Adipocyte (in vitro differentiated cells): ENCODE data around the gene CCDC149.
A peak's percentile ranks its signal among the peaks of the same experiment; 100 is the strongest.

Experiments used
- DNase-seq: peaks from one replicate; pipeline ENCODE4 v3.0.0-alpha.2; 2015; ENCODE audit warnings: low read depth
- H3K27me3 ChIP-seq: replicated peaks from 2 replicates; pipeline ENCODE4 v1.7.0; 2013; ENCODE audit warnings: mild to moderate bottlenecking, low read length, moderate library complexity; ENCODE audit not compliant: control insufficient read depth, insufficient read depth
- H3K36me3 ChIP-seq: 2 replicates; pipeline ENCODE4 v1.7.0; 2013; ENCODE audit warnings: low read length, mild to moderate bottlenecking, moderate library complexity; ENCODE audit not compliant: control insufficient read depth, insufficient read depth, severe bottlenecking
- H3K4me1 ChIP-seq: 2 replicates; pipeline ENCODE4 v1.7.0; 2013; ENCODE audit warnings: mild to moderate bottlenecking, low read length, moderate library complexity; ENCODE audit not compliant: control insufficient read depth, insufficient read depth
- H3K4me3 ChIP-seq: 2 replicates; pipeline ENCODE4 v1.7.0; 2013; ENCODE audit warnings: mild to moderate bottlenecking, low read length, moderate library complexity
- H3K9ac ChIP-seq: 2 replicates; pipeline ENCODE4 v1.7.0; 2013; ENCODE audit warnings: mild to moderate bottlenecking, low read length, moderate library complexity
- H3K9me3 ChIP-seq: 2 replicates; pipeline ENCODE4 v1.7.0; 2013; ENCODE audit warnings: mild to moderate bottlenecking, low read length, moderate library complexity; ENCODE audit not compliant: control insufficient read depth

CCDC149 gene

GRCh38 chr4:24791043-24791442 lies 121.8 kb downstream of the CCDC149 start:
- Histone ChIP-seq H3K27me3 (no peaks in the 10 kb centered on the region), H3K4me1 (peaks cover 21% of the 10 kb centered on the region), H3K9ac (no peak overlapping the region), H3K36me3 (no peaks in the 10 kb centered on the region), H3K9me3 (peaks cover 4% of the 10 kb centered on the region), H3K4me3 (no peak overlapping the region)
- no peak for DNase-seq

DNA sequence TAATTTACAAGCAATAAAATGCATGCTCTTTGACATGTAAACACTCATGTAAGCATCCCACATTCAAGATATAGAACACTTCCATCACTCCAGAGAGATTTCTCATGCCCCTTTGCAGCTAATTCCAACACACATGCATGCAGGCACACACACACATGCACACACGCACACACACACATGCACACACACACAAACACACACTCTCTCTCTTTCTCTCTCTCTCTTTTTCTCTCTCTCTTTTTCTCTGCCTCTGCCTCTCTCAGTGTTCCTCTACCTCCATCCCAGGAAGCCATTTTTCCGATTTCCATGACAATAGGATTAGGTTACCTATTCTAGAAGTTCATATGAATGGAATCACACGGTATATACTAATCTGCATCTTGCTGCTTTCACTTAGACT lies 129.3 kb downstream of the CCDC149 start:
- H3K27me3 ChIP-seq = no peaks in the 10 kb centered on the region
- DNase-seq = no peak
- H3K9me3 ChIP-seq = peaks cover 4% of the 10 kb centered on the region
- H3K4me3 ChIP-seq = no peak overlapping the region
- peaks cover 20% of the 10 kb centered on the region for H3K4me1 ChIP-seq
- H3K36me3 ChIP-seq = no peaks in the 10 kb centered on the region
- no peak overlapping the region for H3K9ac ChIP-seq

DNA sequence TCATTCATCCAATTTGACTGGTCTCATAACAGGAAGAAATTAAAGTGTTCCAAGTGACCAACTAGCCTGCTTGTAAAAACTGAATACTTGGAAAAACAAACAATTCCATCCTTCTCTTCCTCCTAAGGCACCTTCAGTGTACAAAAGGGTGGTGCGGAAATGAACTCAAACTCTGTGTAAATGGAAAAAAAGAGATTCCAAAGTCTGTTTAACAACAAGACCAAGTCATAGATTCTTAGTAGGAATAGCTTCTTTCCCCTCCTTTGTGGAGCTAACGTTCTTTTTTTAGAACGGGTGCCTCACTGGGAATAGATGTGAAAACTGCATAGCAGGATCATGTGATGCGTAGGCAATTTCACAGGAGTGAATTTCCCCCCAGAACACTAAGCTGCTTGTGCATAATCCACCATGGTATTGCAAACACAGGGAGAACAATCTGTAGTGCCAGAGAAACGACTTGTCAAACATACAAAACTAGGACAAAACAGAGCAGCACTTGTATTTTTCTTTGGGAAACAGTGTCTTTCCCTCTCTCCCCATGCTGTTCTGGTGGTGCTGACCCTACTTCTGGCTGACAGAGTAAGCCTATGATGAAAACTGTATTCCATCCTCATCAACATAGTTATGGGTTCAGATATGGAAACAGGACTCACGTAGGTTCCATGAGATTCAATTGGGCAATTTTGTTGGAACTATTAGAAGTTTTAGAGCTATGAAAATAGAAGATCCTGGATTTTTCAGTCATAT lies 130.7 kb downstream of the CCDC149 start:
- H3K4me3 ChIP-seq = no peak overlapping the region
- H3K9ac ChIP-seq = no peak overlapping the region
- peaks cover 32% of the 10 kb centered on the region for H3K4me1 ChIP-seq
- no peaks in the 10 kb centered on the region for H3K36me3 ChIP-seq
- no peak for DNase-seq
- no peaks in the 10 kb centered on the region for H3K27me3 ChIP-seq
- peaks cover under 1% of the 10 kb centered on the region for H3K9me3 ChIP-seq

- Histone ChIP-seq H3K36me3 (no peaks in the 10 kb centered on the region), H3K27me3 (no peaks in the 10 kb centered on the region), H3K9ac (no peak overlapping the region), H3K4me3 (no peak overlapping the region), H3K9me3 (no peaks in the 10 kb centered on the region), H3K4me1 (peaks cover 34% of the 10 kb centered on the region)
- DNase-seq = no peak
Observed at GRCh38 chr4:24780936-24781495, 131.8 kb downstream of the CCDC149 start.

DNA sequence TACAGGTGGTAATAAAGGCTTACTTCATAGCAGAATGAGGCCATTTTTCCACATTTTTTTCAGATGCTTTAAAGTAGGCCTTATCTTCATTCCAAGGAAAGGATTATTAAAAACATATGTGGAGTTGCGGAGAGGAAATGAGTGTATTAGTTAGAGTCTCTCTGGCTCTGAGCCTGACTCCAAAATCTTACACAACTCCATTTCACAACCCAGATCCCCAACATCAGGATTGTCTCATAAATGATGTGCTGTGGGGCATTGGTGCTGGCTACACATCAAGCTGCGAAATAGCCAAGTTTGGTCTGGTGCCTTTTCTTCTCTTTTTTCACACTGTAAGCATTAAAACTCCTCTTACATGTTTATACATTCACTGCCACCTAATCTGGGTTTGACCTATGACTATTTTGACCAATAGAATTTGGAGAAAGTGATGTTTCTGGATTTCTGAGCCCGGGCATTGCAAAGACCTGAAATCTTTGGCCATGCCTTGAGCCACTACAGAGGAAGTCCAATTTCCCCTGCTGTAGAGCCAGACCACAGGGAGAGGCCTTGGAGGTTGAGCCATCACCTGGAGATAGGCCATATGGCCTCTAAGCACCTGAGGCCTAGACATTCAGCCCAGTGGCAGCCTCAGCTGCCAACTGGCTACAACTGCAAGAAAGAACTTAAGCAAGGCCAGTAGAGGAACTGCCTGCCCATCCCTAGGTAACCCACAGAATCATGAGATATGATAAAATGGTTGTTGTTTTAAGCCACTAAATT lies 134.2 kb downstream of the CCDC149 start:
- peak overlapping the region; percentile 2 for H3K4me3 ChIP-seq
- H3K9me3 ChIP-seq = no peaks in the 10 kb centered on the region
- peak; percentile 98 for DNase-seq
- peaks cover 51% of the 10 kb centered on the region for H3K4me1 ChIP-seq
- H3K27me3 ChIP-seq = no peaks in the 10 kb centered on the region
- H3K9ac ChIP-seq = no peak overlapping the region
- H3K36me3 ChIP-seq = no peaks in the 10 kb centered on the region

- peaks cover 51% of the 10 kb centered on the region for H3K4me1 ChIP-seq
- no peaks in the 10 kb centered on the region for H3K27me3 ChIP-seq
- H3K36me3 ChIP-seq = no peaks in the 10 kb centered on the region
- peak overlapping the region; percentile 2 for H3K4me3 ChIP-seq
- H3K9me3 ChIP-seq = no peaks in the 10 kb centered on the region
- H3K9ac ChIP-seq = no peak overlapping the region
- no peak for DNase-seq
Observed at GRCh38 chr4:24777536-24778463, 135.0 kb downstream of the CCDC149 start.

GRCh38 chr4:24775750-24776149 lies 137.1 kb downstream of the CCDC149 start:
- Histone ChIP-seq H3K9me3 (no peaks in the 10 kb centered on the region), H3K4me3 (no peak overlapping the region), H3K9ac (no peak overlapping the region), H3K27me3 (no peaks in the 10 kb centered on the region), H3K4me1 (peaks cover 50% of the 10 kb centered on the region), H3K36me3 (no peaks in the 10 kb centered on the region)
- no peak for DNase-seq

DNA sequence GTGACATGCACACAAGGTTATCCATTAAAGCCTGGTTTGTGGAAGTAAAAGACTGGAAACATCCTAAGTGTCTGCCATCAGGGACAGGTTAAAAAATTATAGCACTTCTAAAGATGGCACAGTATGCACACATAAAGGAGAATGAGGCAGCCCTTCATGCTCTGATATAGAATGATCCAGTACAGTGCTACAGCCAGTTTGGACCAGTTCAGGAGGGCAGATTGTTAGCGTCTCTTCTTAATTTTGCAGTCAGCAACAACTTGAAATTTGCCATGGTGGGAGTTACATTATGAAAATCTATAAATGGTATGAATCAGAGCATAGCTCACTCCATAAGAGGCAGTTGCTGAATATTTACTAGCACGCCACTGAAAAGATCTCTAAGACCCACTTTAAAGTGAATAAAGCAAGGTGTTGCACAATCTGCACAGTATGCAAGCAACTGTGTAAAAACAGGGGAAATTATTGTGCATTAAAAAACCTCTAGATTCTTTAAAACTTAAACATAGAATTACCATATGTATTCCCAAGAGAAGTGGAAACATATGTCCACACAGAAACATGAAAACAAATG lies 137.7 kb downstream of the CCDC149 start:
- Histone ChIP-seq H3K36me3 (no peaks in the 10 kb centered on the region), H3K9ac (no peak overlapping the region), H3K4me3 (no peak overlapping the region), H3K4me1 (peaks cover 52% of the 10 kb centered on the region), H3K9me3 (no peaks in the 10 kb centered on the region), H3K27me3 (no peaks in the 10 kb centered on the region)
- DNase-seq = peak; percentile 82

GRCh38 chr4:24774452-24774851 lies 138.4 kb downstream of the CCDC149 start:
- H3K36me3 ChIP-seq = no peaks in the 10 kb centered on the region
- no peaks in the 10 kb centered on the region for H3K27me3 ChIP-seq
- DNase-seq = peak; percentile 51
- peaks cover 56% of the 10 kb centered on the region for H3K4me1 ChIP-seq
- H3K9me3 ChIP-seq = no peaks in the 10 kb centered on the region
- H3K4me3 ChIP-seq = no peak overlapping the region
- H3K9ac ChIP-seq = no peak overlapping the region

GRCh38 chr4:24772952-24773351 lies 139.9 kb downstream of the CCDC149 start:
- Histone ChIP-seq H3K9me3 (no peaks in the 10 kb centered on the region), H3K4me1 (peaks cover 44% of the 10 kb centered on the region), H3K4me3 (no peak overlapping the region), H3K36me3 (no peaks in the 10 kb centered on the region), H3K27me3 (no peaks in the 10 kb centered on the region), H3K9ac (no peak overlapping the region)
- no peak for DNase-seq
